Ishikawa (cell line): ENCODE data around the gene MARS1.

ENCODE experiments used
- CEBPB ChIP-seq: IDR thresholded peaks from 2 replicates; pipeline ENCODE4 v1.6.1; 2012
- CREB1 ChIP-seq: IDR thresholded peaks from 2 replicates; pipeline ENCODE4 v1.6.1; 2012; ENCODE audit warnings: low read depth
- EGR1 ChIP-seq: IDR thresholded peaks from 2 replicates; pipeline ENCODE4 v1.6.1; 2012
- EP300 ChIP-seq: IDR thresholded peaks from 2 replicates; pipeline ENCODE4 v1.6.1; 2012; ENCODE audit warnings: borderline replicate concordance
- FOXM1 ChIP-seq: IDR thresholded peaks from 2 replicates; pipeline ENCODE4 v1.6.1; 2012; ENCODE audit warnings: low read depth, borderline replicate concordance
- NFIC ChIP-seq: IDR thresholded peaks from 2 replicates; pipeline ENCODE4 v1.6.1; 2012
- RAD21 ChIP-seq: IDR thresholded peaks from 2 replicates; pipeline ENCODE4 v1.6.1; 2012; ENCODE audit warnings: low read depth
- TAF1 ChIP-seq: IDR thresholded peaks from 2 replicates; pipeline ENCODE4 v1.6.1; 2012; ENCODE audit warnings: low read depth, mild to moderate bottlenecking
- TCF12 ChIP-seq: IDR thresholded peaks from 2 replicates; pipeline ENCODE4 v1.6.1; 2012; ENCODE audit warnings: low read depth
- TEAD4 ChIP-seq: IDR thresholded peaks from 2 replicates; pipeline ENCODE4 v1.6.1; 2012
- YY1 ChIP-seq: IDR thresholded peaks from 2 replicates; pipeline ENCODE4 v1.6.1; 2012; ENCODE audit warnings: low read depth
- ZBTB7A ChIP-seq: IDR thresholded peaks from 2 replicates; pipeline ENCODE4 v1.6.1; 2012; ENCODE audit warnings: low read depth
- TF ChIP-seq, protein P1 (sequence below): IDR thresholded peaks from 2 replicates; pipeline ENCODE4 v1.6.1; 2012
- TF ChIP-seq, protein P2 (sequence below): IDR thresholded peaks from 2 replicates; pipeline ENCODE4 v1.6.1; 2012
- TF ChIP-seq, protein P3 (sequence below): IDR thresholded peaks from 2 replicates; pipeline ENCODE4 v1.6.1; 2012; ENCODE audit warnings: low read depth, mild to moderate bottlenecking

Gene MARS1

DNA sequence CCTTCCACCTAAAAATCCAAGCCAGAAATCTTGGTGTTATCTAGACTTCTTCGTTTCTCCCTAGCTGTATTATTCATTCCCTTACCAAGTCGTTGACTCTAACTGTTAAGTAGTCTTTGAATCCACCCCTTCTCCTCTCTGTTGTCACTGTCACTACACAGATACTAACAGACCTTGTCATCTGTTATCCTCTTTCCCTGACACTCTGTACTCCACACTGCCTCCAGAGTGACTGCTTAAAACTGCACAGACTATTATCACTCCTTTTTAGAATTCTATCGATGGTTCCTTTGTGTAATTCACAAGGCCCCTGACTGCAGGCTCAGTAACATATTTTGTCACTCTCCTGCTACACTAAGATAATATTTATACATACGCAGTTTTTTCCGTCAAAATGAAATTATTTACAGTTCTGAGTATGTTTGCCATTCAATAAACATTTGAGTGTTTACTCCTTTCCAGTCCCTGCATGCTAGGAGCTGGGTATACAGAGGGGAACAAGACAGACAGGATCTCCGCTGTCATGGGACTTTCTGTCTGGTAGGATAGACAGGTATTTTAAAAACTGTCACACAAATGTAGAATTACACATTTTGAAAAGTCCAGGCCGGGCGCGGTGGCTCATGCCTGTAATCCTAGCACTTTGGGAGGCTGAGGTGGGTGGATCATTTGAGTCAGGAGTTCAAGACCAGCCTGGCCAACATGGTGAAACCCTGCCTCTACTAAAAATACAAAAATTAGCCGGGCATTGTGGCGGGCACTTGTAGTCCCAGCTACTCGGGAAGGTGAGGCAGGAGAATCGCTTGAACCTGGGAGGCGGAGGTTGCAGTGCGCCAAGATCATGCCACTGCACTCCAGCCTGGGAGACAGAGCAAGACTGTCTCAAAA, 3.8 kb downstream of the MARS1 start:
- TF ChIP-seq CEBPB (no peak), FOXM1 (no peak), EP300 (no peak), RAD21 (no peak), TEAD4 (no peak), ZBTB7A (no peak), EGR1 (no peak), NFIC (no peak), YY1 (no peak), TCF12 (no peak), TAF1 (no peak), CREB1 (no peak)
- TF ChIP-seq, protein P1, sequence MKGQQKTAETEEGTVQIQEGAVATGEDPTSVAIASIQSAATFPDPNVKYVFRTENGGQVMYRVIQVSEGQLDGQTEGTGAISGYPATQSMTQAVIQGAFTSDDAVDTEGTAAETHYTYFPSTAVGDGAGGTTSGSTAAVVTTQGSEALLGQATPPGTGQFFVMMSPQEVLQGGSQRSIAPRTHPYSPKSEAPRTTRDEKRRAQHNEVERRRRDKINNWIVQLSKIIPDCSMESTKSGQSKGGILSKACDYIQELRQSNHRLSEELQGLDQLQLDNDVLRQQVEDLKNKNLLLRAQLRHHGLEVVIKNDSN = no peak
- TF ChIP-seq, protein P2, sequence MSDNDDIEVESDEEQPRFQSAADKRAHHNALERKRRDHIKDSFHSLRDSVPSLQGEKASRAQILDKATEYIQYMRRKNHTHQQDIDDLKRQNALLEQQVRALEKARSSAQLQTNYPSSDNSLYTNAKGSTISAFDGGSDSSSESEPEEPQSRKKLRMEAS = no peak
- TF ChIP-seq, protein P3, sequence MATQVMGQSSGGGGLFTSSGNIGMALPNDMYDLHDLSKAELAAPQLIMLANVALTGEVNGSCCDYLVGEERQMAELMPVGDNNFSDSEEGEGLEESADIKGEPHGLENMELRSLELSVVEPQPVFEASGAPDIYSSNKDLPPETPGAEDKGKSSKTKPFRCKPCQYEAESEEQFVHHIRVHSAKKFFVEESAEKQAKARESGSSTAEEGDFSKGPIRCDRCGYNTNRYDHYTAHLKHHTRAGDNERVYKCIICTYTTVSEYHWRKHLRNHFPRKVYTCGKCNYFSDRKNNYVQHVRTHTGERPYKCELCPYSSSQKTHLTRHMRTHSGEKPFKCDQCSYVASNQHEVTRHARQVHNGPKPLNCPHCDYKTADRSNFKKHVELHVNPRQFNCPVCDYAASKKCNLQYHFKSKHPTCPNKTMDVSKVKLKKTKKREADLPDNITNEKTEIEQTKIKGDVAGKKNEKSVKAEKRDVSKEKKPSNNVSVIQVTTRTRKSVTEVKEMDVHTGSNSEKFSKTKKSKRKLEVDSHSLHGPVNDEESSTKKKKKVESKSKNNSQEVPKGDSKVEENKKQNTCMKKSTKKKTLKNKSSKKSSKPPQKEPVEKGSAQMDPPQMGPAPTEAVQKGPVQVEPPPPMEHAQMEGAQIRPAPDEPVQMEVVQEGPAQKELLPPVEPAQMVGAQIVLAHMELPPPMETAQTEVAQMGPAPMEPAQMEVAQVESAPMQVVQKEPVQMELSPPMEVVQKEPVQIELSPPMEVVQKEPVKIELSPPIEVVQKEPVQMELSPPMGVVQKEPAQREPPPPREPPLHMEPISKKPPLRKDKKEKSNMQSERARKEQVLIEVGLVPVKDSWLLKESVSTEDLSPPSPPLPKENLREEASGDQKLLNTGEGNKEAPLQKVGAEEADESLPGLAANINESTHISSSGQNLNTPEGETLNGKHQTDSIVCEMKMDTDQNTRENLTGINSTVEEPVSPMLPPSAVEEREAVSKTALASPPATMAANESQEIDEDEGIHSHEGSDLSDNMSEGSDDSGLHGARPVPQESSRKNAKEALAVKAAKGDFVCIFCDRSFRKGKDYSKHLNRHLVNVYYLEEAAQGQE = no peak

DNA sequence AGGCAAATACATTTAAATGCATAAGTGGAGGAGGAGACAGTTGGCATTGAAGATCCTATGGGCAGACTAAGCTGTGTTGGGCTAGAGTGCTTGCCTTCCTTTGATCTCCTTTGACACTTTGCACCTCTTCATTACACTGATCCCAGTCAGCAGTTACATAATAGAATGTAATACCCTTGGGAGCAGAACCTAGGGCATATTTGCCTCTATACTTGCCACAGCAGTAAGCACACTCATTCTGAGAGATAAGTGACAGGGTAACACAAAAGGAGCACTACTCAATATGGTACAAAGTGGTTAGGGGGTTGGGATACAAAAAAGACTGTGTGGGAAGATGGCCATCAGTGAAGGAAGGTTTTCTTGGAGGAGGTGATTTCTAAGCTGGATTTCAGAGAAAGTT, 9.0 kb downstream of the MARS1 start:
- TF ChIP-seq CEBPB = no peak
- no peak for TF ChIP-seq EGR1
- no peak for TF ChIP-seq NFIC
- no peak for TF ChIP-seq ZBTB7A
- no peak for TF ChIP-seq FOXM1
- TF ChIP-seq EP300 = no peak
- no peak for TF ChIP-seq TCF12
- TF ChIP-seq TEAD4 = no peak
- TF ChIP-seq TAF1 = no peak

DNA sequence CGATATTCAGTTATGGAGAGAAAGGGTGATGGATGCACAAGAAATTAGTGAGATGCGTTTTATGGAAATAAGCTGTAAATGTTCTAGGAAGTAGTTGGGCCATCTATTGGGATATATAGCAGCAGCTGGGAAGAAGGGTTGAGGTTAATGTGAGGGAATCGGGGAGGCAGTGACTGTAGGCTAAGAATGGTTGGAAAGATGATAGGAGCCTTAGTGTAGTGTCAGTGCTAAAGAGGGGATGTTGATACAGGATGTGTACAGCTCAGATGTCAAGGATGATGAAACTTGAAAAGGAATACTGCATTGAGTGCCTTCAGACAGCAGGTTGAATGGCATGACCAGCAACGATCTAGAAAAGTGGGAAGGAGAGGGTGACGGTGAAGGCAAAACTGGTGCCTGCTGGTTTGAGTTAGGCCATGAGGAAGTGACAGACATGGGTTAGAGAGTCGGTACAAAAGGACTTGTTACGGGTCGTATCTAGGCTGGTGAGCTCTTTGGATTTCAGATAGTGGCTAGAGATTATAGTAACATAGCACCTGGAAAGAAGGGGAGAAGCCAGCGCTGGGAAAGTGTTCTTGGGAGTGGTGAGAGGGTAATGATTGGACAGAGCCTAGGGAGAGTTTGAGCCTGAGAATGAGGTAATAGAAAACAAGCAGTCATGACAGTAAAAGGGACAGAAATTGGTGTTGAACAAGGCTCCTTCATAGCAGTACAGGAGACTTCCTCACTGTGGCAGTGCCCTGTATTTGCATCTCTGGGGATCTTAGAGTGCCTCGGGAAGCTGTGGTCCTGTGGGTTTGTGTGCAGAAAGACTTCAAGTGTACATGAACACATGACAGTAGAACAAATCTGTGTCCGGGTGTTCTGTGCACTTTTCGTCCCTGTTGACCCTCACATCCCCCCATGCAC, 9.6 kb downstream of the MARS1 start:
- TF ChIP-seq RAD21 (no peak), TCF12 (no peak), NFIC (no peak), EP300 (no peak)

DNA sequence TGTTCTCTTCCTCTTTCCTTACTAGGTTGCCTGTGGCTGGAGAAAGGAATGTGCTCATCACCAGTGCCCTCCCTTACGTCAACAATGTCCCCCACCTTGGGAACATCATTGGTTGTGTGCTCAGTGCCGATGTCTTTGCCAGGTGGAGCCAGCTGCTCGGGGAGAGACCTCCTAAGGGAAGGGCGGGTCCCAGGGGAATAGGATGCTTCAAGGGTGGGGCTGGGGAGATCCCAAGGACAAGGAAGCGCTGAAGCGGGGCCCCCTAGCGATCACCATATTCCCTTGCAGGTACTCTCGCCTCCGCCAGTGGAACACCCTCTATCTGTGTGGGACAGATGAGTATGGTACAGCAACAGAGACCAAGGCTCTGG, 10.2 kb downstream of the MARS1 start:
- TF ChIP-seq EP300 = no peak
- TF ChIP-seq TAF1 = no peak
- TF ChIP-seq ZBTB7A = no peak
- no peak for TF ChIP-seq TEAD4
- TF ChIP-seq CEBPB = no peak
- TF ChIP-seq, protein P2 = no peak
- no peak for TF ChIP-seq TCF12
- no peak for TF ChIP-seq FOXM1
- TF ChIP-seq, protein P3 = no peak
- TF ChIP-seq, protein P1 = no peak
- no peak for TF ChIP-seq RAD21
- TF ChIP-seq CREB1 = no peak
- TF ChIP-seq NFIC = no peak
- no peak for TF ChIP-seq EGR1
- TF ChIP-seq YY1 = no peak

DNA sequence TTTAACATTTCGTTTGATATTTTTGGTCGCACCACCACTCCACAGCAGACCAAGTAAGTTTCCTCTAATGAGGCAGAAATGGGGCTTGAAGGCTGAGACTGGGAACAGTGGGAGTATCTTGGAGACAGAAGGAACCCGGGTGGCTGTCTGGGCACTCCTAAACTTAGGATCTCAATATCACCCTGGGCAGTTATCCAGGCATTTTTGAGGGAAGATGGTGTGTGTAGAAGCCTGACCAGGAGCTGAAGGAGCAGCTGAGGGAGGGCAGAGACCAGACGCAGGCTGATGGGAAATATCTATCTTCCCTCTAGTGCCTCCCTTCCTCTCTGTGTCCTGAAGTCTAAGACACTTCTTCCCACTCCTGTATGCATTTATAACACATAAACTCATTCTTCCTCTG, 10.7 kb downstream of the MARS1 start:
- TF ChIP-seq RAD21 = no peak
- TF ChIP-seq NFIC = no peak
- no peak for TF ChIP-seq EP300
- TF ChIP-seq CEBPB = no peak
- TF ChIP-seq, protein P2 = no peak
- no peak for TF ChIP-seq TAF1
- no peak for TF ChIP-seq TEAD4
- TF ChIP-seq CREB1 = no peak
- no peak for TF ChIP-seq ZBTB7A
- TF ChIP-seq, protein P3 = no peak
- no peak for TF ChIP-seq YY1
- TF ChIP-seq, protein P1 = no peak
- TF ChIP-seq TCF12 = no peak
- no peak for TF ChIP-seq FOXM1
- no peak for TF ChIP-seq EGR1
